Activated CD8-positive, alpha-beta memory T cell treated with anti-CD3 and anti-CD28 coated beads, Interleukin-2, amount 50 U/mL, for 1 hour (primary cell): ENCODE measurements around the gene MAGI3.
"Not testable (repeated sequence)": the region's sequence is repeated elsewhere in the genome, so short reads cannot be mapped to it uniquely, and the experiment has no call there.

ENCODE experiments used
- DNase-seq: peaks from one replicate; pipeline ENCODE4 v3.0.0-alpha.2; 2020; ENCODE audit errors: extremely low read depth

Gene MAGI3

DNA sequence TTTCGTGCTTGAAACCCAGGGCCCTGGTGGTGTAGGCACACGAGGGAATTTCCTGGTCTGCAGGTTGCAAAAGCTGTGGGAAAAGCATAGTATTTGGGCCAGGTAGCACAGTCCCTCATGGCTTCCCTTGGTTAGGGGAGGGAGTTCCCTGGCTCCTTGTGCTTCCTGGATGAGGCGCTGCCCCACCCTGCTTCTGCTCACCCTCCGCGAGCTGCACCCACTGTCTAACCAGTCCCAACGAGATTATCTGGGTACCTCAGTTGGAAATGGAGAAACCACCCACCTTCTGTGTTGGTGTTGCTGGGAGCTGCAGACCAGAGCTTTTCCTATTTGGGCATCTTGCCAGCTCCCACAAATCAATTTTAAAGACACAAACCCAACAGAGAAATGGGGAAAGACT is 186.0 kb downstream of the MAGI3 start:
- DNase-seq = no peak

DNA sequence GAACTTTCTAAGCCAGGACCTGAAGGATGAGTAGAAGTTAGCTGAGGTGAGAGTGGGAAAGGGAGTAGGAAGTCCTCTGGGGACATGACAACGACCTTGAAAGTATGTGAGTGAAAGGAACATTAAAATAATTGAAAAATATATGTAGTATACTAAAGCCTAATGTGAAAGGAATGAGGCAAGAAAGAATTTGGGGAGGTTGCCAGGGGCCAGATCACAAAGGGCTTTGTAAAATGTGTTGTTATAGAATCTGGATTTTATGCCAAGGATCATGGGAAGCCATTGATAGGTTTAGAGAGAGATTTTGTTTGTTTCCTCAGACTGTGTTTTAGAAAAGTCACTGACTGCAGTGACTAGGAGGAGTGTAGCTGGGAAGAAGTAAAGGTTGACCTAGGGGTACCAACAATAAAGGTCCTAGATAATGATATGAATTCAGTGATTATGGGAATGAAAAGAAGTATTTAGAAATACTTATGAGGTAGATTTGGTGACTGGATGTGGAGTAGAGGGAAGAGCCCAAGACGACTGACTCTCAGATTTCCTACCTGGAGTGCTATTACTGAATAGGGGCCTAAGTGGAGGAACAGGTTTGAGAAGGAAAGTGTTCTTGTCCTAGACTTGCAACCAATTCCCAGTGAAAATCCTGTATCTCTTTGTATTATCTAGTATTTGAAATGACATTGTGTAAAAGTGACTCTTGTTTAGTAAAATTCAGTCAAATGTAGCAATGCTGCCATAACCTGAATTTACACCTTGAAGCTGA is 189.1 kb downstream of the MAGI3 start:
- DNase-seq = no peak

DNA sequence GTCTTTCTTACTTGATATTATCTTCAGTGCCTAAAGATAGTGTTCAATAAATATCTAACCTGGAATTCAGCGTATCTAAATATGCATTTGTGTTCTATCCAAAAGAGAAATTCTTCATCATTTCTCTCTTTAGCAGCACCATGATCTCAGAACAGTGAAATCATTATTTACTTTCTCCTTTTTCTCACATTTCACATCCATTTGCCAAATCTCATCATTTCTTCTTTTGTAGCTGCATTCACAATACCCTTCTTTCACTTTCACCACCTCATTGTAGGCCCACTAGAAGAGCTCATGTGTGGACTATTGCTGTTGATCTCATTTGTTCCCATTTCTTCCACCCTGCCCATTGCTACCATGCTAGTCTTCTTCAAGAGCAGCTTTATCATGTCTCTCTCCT is 191.0 kb downstream of the MAGI3 start:
- DNase-seq = no peak

DNA sequence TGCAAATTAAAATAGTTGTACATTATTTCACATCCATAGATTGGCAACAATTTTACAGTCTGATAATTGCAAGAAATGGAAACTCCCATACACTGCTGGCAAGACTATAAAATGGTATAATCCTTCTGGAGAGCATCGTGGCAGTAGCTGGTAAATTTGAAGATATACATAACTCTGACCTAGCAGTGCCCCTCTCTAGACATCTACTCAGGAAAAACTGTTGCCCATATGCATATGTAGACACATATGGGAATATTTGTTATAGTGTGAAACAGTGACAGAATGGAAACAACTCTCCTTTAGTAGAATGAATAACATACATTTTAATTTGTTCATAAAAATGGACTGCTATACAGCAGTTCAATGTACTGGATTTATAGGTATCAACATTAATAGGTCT is 191.8 kb downstream of the MAGI3 start:
- no peak for DNase-seq

DNA sequence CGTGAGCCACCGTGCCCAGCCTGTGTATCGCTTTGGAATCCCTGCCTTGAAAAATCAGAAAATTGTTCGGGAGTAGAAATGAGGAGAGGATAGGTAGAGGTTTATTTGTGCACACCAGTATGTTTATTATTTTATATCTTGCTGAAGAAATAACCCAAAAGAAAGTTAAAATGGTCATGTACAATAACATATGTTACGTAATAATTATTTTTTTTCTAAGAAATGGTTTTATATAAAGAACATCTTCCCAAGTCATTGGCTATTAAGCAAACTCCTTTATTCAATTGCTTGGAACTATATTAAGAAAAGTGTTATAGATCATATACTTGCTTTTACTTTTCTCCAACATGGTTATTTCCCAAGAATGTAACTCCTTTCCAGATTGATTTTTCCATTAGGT is 197.2 kb downstream of the MAGI3 start:
- DNase-seq = no peak

DNA sequence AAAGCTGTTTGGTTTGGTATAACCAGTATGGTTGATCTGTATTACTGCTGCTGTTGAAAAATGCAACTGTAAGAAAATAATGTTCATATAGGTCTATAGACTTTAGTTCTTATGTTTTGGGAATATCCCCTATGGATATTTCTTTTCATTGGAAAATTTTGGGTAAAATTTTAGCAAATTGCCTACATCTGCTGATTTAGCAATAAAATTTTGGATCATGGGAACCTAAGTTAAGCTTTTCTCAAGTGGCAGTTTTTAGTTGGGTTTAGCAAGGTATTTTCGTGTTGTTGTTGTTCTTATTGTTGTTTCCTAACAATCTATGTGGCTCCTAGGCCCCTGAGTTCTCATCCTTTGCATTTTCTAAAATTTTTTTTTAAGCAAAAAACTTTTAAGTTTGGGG is 201.9 kb downstream of the MAGI3 start:
- DNase-seq = no peak

DNA sequence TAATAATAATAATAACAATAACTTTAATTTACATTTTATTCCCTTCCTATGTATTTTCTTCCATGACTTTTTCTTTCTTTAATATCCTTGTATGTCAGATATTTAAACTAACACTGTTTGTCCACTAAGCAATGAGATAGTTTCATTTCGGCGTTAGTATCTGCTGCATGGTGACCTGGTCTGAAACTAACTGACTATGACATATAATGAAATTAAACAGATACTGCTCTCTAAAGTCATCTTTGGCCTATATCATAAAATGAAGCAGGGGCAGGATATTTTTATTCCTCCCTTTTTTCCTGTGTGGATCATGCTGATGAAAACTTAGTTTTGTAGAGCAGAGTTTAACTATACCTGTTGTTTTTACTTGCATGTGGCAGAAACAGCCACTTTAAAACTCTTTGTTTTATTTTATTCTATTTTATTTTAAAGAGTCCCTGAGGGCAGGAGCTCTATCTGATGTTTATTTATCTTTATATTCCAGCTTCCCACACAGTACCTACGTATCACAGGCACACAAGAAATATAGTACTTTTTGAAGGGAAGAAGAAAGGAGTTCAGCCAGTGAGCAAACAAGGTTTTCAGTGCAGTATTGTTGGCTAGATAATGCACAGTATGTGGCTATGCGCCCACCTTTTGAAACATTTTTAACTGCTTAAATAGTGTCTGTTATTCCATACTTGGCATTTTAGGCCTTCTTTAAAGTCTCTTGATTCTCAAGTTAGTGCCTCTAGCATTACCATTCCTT is 203.4 kb downstream of the MAGI3 start:
- DNase-seq = no peak

DNA sequence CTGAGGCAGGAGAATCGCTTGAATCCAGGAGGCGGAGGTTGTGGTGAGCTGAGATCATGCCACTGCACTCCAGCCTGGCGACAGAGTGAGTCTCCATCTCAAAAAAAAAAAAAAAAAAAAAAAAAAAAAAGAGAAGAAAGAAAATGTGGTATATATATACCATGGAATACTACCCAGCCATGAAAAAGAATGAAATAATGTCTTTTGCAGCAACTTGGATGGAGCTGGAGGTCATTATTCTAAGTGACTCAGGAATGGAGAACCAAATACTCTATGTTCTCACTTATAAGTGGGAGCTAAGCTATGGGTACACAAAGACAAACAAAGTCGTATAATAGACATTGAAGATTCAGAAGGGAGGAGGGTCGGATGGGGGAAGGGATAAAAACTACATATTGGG is 214.2 kb downstream of the MAGI3 start:
- not testable (repeated sequence) for DNase-seq

DNA sequence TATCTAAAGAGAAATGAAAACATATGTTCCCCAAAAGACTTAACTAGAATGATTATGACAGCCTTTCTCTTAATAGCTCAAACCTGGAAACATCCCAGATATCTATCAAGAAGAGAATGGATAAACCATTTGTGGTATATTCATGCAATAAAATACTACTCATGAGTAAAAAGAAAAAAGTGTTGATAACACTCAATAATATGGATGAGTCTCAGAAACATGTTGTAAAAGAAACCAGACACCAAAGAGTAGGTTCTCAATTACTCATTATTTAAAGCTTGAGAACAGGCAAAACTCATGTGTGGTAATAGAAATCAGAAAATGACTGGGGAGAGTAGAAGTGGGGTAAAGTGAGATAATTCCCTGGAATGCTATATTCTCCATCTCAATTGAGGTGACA is 214.8 kb downstream of the MAGI3 start:
- DNase-seq = no peak

DNA sequence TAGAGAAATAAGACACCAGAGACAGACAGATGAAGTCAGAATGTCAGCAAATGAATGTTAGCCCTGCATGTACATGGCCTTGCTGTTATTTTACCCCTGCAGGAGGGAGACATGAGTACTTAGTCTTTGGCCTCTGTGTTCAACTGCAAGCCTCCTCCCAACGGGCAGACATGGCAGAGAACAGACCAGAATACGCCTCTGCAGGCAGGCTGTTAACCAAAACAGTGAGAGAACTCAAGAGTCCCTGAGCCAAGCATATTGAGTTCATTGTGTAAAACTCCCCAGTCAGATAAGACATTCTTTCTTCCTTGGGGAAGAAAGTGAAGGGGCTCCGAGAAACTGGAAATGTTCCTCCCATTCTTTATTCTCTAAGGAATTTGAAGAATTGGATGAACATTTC is 218.1 kb downstream of the MAGI3 start:
- no peak for DNase-seq

DNA sequence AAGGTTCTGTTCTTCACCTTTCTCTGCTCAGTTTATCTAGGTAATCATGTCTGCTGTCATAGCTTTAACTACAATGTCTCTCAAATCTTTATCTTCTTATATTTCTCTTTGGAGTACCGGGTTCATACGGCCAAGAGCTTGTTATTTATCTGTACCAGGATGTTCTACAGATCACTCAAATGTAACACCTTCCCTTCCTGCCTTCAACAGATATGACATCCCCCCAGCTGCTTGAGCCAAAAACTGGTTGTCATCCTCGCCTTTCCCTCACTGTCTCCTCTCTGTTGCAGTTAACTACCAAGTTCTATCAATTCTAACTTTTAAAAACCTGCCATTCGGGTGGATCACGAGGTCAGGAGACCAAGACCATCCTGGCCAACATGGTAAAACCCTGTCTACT is 220.1 kb downstream of the MAGI3 start:
- DNase-seq = no peak

DNA sequence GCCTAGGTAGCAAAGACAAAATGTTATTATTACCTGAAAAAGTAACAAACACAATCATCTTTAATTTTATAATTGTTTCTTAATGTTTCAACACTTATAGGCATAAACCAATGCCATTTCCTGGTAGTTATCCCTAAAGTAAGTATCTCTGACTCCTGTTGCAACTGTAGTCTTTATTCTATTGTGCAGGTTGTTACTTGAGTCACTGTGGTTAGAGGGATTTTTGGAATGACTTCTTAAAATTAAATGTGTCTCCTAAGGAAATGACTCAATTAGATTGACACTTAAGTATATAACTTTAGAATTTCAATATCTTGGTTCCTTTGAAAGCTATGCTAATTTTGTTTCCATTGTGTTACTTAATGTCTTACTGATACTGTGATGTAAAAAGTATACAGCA is 225.1 kb downstream of the MAGI3 start:
- no peak for DNase-seq

DNA sequence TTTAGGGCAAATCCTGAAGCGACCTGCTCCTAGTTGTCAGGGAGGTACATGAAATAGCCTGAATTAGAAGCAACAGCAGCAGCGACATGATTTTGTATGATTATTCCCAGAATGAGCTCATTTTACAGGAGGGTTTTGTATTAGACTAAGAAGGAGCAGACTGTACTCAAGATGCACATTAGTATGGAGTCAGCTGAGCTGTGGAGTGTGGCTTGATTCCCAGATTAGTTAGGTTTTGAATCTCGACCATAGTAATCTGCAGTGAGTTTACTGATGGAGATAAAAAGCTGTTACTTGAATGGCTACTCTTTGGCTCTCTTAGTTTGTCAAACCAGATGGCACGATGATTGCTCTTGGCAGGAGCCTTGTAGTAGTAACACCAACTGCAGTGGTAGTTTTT is 225.8 kb downstream of the MAGI3 start:
- no peak for DNase-seq

DNA sequence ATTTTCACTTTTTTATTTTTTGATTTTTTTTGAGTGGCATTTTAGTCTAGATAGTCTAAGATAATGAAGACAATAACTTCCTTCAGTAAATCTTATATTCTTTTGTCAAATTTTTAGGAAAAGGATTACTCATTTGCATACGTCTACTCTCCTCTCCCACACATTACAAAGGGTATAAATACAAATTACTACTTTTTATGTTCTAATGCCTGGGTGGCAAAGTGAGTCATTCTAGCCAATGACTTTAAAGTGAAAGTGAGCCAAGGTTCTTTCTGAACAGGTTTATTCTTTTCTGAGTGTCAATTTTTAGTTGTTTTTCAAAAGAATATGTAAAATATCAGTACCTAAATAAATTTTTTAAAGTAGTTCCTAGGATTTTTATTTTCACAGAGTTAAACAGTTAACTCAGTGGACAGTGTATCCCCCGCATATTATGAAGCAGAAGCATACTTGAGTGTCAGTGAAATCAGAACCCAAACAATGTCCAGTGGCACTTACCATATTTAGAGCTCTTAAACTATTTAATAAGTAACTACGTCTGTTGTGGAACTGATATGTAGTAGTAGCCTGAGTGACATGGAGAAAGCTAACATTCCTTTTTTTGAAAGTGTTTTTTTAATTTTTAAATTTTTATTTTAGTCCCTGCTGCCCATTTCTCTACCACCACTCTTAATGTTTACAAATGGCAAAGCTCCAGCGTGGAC is 227.3 kb downstream of the MAGI3 start:
- DNase-seq = no peak

DNA sequence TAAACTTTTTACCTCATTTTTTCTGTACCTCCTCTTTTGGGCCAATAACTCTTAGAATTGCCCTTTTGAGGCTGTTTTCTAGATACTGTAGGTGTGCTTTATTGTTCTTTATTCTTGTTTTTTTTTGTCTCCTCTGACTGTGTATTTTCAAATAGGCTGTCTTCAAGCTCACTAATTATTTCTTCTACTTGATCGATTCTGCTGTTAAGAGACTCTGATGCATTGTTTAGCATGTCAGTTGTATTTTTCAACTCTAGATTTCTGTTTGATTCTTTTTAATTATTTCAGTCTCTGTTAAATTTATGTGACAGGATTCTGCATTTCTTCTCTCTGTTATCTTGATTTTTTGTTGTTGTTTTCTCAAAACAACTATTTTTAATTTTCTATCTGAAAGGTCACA is 238.7 kb downstream of the MAGI3 start:
- DNase-seq = no peak

DNA sequence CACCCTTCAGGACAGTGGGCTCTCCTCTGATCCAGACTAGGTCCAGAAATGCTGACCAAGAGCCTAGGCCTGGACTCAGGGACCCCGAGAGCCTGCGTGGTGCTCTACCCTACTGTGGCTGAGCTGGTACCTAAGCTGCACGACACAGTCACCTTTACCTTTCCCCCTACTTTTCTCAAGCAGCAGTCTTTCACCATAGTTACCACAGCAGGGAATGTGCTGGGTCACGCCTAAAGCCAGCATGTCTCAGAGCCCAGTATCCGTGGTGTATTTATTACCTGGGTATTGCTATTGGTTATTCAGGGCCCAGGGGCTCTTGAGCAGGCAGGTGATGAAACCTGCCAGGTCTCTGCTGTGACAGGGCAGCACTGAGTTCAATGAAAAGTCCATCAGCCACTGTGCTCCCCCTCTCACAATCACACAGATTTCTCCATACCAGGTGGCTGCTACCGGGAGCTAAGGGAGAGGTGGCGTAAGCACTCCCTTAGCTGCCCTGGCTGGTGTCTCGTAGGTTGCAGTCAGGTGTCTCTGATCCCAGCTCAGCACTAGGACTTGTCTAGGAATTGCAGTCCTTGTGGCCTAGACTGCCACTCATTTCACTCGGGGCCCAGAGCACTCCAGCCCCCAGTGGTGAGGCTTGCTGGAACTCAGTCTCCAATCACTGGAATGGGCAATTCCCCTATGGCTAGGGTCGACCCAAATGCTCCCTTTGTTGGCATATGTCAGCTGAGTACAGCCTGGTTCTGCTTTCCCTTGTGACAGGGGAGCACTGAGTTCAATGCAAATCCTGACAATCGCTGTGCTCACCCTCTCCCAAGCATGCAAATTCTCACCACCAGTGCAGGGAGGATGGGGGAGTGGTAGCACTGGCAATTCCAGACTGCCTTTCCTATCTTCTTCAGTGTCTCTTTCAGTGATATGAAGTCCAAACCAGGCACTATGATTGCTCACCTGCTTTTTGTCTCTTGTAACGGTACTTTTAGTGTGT is 240.3 kb downstream of the MAGI3 start:
- no peak for DNase-seq

DNA sequence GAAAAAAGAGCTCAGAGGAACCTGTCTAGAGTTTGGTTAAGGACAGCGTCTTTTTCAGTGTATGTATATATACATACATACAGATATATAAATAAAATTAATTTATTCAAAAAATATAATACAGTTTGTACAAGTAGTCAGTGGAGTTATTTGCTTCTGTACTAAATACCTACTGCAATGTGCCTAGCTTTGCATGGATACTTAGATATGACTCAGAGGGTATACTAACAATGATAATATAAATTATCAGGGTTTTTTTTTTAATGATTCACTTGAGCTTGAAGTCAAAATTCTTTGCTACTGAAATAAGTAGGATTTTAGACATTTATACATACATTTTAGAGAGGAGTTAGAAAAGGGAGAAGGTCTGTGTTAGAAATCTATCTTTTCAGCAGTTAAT is 251.1 kb downstream of the MAGI3 start:
- no peak for DNase-seq

DNA sequence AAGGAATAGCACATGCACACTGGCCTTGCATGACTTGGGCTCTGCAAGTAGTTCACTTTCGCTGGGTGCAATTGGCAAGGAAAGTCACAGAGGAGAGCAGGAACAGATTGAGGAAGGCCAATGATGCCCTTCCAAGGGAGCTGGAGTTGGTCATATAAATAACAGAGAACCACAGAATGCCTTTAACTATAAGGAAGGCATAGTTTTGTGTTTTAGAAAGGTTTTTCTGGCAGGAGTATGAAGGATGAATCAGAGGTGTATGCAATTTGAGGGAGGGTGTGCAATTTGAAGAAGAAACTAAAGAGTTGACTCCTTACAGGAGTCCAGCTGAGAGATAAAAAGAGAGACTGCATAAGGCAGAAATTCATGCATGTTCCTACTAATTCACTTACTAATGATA is 256.8 kb downstream of the MAGI3 start:
- no peak for DNase-seq

DNA sequence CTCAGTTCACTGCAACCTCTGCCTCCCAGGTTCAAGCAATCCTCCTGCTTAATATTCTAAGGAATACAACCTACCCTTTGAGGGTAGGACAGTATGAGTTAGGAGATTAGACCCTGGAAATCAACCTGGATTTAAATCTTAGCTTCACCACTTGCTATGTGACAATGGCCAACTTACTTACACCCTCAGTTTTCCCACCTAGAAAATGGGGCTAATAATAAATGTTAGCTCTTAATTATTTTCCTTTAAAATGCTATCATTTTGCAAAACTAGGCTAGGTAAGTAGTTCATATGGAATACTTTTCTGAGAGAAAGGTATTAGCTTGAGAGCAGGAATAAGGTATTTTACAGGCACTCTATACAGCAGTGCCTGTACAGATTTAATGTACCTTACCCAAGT is 258.2 kb downstream of the MAGI3 start:
- DNase-seq = no peak

DNA sequence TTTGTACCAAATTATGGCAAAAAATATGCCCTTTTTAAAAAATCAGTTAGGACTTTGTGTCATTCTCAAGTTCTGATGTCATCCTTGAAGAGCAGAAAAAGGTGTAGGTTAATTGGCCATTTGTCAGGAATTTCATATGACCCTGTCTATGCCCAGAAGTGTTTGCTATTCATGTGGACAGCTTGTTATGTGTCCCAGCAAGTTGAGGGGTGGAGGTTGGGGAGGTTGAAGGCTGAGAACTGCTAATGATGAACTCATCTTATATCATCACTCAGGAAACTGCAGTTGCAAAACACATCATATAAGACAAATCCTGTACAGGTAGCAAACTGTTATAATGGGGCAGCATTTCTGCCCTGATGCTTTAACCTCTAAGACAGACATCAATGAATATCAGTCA is 262.5 kb downstream of the MAGI3 start:
- no peak for DNase-seq

DNA sequence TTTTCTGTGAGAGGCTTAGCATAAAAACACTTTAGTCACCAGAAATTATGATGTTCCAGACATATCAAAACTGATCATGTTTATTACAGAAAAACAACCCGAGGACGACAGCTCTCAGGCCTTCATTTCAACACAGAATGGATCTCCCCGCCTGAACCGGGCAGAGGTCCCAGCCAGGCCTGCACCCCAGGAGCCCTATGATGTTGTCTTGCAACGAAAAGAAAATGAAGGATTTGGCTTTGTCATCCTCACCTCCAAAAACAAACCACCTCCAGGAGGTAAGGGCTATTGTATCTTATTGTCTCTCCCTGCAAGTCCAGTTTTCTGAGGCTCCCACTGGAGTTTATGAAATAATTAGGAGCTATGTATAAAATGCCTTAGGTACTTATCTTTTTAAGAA is 263.4 kb downstream of the MAGI3 start:
- DNase-seq = no peak

DNA sequence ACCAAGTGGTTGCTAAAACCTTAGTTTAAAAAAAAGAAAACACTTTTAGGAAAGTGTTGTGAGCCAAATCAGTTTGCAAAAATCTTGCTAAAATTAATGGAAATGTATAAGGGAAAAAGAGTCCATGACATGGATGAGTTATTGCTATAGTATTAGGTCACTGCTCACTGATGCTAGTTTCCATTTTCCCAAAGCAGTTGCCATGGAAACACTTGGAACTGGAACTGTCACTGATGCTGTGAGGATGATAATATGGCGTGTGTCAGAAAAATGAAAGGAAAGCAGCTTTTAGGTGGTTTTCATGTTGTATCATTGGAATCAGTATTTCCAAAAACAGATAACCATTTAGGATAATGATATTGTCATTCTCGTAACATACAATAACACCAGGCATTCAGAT is 264.6 kb downstream of the MAGI3 start:
- DNase-seq = no peak
